GM12875 (cell line): ENCODE results near the gene TLR7.

Experiments
- H3K4me3 ChIP-seq: one replicate; pipeline ENCODE4 v1.5.1; 2011; ENCODE audit warnings: low read depth, low read length, control low read depth
- CTCF ChIP-seq: IDR thresholded peaks from 2 replicates; pipeline ENCODE4 v1.5.1; 2011; ENCODE audit warnings: low read depth, mild to moderate bottlenecking, control low read depth, inconsistent platforms, low read length, moderate library complexity, borderline replicate concordance; ENCODE audit not compliant: insufficient read depth

Gene TLR7

DNA sequence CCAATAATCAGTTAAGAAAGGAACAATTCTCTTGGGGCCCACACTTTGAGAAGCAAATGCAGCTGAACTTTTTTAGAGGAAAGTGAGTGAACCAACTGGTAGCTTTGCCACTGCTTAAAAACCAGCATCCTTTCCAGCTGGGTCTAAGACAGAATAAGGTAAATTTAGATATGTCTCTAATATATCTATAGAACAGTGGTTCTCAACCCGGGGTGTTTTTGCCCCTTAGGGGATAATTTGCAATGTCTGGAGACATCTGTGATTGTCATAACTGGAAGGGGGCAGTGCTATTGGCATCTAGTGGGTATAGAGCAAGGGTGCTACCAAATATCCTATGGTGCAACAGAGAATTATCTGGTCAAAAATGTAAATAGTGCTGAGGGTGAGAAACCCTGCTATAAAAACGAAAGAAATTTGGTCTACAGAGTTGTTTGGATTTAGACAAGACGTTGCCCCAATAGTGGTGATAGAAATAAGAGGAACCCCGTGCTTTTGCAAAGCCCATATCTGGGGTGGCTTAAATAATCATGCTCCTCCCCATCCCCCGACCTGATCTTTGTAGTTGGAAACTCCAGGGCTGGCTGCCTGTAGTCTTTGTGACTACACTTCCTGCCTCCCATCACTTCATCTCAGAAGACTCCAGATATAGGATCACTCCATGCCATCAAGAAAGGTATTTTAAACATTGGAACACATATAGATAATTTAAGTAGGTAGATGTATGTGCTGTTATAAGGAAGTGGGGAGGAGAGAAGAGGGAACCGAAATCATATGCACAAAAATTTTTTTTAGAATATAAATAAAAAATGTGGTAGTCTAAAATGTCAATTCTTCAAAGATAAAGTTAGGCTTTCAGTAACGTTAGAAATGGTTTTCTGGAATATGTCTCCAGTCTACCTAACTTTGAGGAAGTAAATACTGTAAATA lies at the start of gene TLR7:
TSS of gene TLR7 (plus strand) at position 622 of the 927 bp plus-strand sequence. CDS start 507 bp downstream, outside the sequence.
- H3K4me3 ChIP-seq: peak within 1 kb of the TSS; percentile 46
- TF ChIP-seq CTCF: no peak

GRCh38 chrX:12817528-12817927 lies 49.3 kb upstream of the TLR7 start:
- no peak for TF ChIP-seq CTCF
- H3K4me3 ChIP-seq: no peak overlapping the region

DNA sequence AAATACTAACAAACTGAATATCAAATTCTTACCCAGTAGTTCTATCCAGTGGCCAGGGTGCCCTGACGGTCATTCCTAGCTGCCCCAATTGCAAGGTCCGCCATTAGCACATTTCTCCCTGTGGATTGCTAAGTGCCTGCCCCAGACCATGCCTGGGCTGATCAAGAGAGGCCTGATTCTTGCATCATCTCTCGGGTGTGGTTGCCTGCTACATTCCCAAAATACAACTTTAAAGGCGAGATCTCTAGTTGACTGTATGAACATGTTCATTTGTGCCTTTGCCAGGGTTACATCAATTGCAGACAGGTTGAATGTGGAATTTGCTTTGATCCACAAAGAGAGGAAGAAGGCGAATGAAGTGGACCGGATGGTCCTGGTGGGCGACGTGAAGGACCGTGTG lies 47.6 kb upstream of the TLR7 start:
- H3K4me3 ChIP-seq: no peak overlapping the region
- TF ChIP-seq CTCF: no peak

DNA sequence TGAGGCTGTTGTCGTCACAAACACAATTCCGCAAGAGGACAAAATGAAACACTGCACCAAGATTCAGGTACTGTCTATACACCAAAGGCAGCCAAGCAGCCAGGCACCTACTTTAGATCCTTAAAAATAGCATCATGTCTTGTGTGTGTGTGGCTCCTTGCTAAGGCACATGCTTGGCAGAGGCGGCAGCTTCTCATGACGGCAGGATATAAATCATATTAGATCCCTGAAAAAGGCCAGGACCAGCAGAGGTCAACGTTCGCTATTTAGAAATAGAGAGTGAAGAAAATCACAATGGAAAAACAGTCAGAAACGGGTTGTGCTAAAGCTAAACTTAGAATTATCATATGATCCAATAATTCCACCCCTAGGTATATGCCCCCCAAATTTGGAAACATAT lies 46.1 kb upstream of the TLR7 start:
- TF ChIP-seq CTCF: no peak
- no peak overlapping the region for H3K4me3 ChIP-seq

DNA sequence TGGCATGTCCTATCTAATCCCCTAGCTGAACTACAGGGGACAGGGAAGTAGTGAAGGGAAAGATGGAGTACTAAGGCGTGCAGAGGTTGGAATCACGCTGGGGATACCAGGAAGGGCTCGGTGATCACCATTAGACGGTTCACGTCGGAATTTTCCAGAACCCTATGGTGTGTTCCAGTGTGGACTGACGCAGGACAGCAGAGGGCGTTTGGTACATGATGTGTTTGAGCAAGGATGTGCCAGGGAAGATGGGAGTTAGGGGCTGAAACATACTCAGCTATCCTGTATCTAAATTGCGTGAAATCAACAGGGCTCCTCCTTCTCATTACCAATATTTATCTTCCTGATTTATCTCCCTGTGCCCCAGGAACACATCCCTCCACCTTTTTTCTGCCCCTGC lies 41.9 kb upstream of the TLR7 start:
- H3K4me3 ChIP-seq: no peak overlapping the region
- no peak for TF ChIP-seq CTCF

DNA sequence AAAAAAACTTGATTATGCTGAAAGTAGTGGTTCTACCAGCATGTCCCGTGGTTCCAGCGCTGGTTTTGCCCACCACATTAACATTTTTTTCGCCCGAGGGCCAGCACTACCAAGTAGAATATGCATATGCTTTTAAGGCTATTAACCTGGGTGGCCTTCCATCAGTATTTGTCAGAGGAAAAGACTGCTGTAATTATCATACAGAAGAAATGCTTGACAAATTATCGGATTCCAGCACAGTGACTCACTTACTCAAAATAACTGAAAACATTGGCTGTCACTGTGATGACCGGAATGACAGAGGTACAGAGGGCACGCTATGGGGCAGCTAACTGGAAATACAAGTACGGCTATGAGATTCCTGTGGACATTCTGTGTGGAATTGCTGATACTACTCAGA lies 41.1 kb upstream of the TLR7 start:
- no peak overlapping the region for H3K4me3 ChIP-seq
- TF ChIP-seq CTCF: no peak
